Esophagus muscularis mucosa (tissue), 4 donors: ENCODE results near the gene FXYD5. TPM values are rescaled to one million over a fixed set of nuclear protein-coding genes. Genes with fewer than 3 reads are reported as not detected.
"Not testable (repeated sequence)": the region's sequence is repeated elsewhere in the genome, so short reads cannot be mapped to it uniquely, and the experiment has no call there.

Experiments used
- DNase-seq: peaks from one replicate; pipeline ENCODE4 v3.0.0-alpha.2; 2017; ENCODE audit errors: extremely low spot score
- H3K27ac ChIP-seq, 4 donors: fragments of 200-600 bp; sonication (generic); replicated peaks in 1 of 4; 1 replicate in 3 of 4; 2 replicates in 1 of 4; pipeline ENCODE4 v1.5.1; 2016 to 2019; ENCODE audit warnings: mild to moderate bottlenecking in 1 of 4
- H3K27me3 ChIP-seq, 4 donors: fragments of 200-600 bp; sonication (generic); one replicate each; pipeline versions ENCODE4 v1.5.1 to v1.6.0; 2016 to 2019
- H3K36me3 ChIP-seq, 4 donors: fragments of 200-600 bp; sonication (generic); one replicate each; pipeline ENCODE4 v1.5.1; 2016 to 2019
- H3K4me1 ChIP-seq, 4 donors: fragments of 200-600 bp; sonication (generic); one replicate each; pipeline ENCODE4 v1.5.1; 2016 to 2019
- H3K4me3 ChIP-seq, 4 donors: fragments of 200-600 bp; sonication (generic); 1 replicate in 2 of 4; 2 replicates in 2 of 4; pipeline ENCODE4 v1.5.1; 2016 to 2019; ENCODE audit warnings: mild to moderate bottlenecking in 4 of 4, moderate library complexity in 1 of 4
- H3K9me3 ChIP-seq, 4 donors: fragments of 200-600 bp; sonication (generic); 1 replicate in 3 of 4; 2 replicates in 1 of 4; pipeline ENCODE4 v1.5.1; 2016 to 2019
- CTCF ChIP-seq, 3 experiments: fragments of 200-600 bp in 2 of 3; fragments of 450-650 bp in 1 of 3; sonication (generic) in 2 of 3; IDR thresholded peaks; one replicate each; pipeline ENCODE4 v1.5.1; 2017 to 2019; ENCODE audit warnings: antibody characterized with exemption in 3 of 3, mild to moderate bottlenecking in 2 of 3, moderate library complexity in 1 of 3
- EP300 ChIP-seq: sonication (generic); formaldehyde crosslinking; IDR thresholded peaks from one replicate; pipeline ENCODE4 v1.6.1; 2017; ENCODE audit warnings: antibody characterized with exemption
- POLR2A ChIP-seq: fragments of 450-650 bp; IDR thresholded peaks from one replicate; pipeline ENCODE4 v1.6.1; 2017; ENCODE audit warnings: antibody characterized with exemption, moderate library complexity, mild to moderate bottlenecking, low read depth
- POLR2AphosphoS5 ChIP-seq, 2 donors: sonication (generic); formaldehyde crosslinking; IDR thresholded peaks; one replicate each; pipeline ENCODE4 v1.6.1; 2017; ENCODE audit warnings: antibody characterized with exemption in 2 of 2
- WGBS: methylation state at CpG from one replicate; pipeline ENCODE4 v1.1.5; 2018; 5-methylcytosine and 5-hydroxymethylcytosine counted together
- intact Hi-C: fragments of 100-400 bp; cut with DNase I; formaldehyde crosslinking; loops from one replicate; pipeline ENCODE4 v1.15.1; 2023
- total RNA-seq, 4 donors: library from RNA; depleted of rRNA; stranded (reverse); fragments of >200 nt; gene quantifications; one replicate each; pipeline versions ENCODE4 v1.1.0 to v1.2.1, GENCODE V29; 2016

Gene FXYD5
- total RNA-seq, 4 donors from 2014 or later, result 26.6 to 49.3 (median 43.0) TPM

GRCh38 chr19:35126624-35126959 is 27.9 kb upstream of the FXYD5 start:
- Histone ChIP-seq H3K4me1 (peaks cover 10 to 46% (median 38%) of the 10 kb centered on the region in 4 donors), H3K27ac (peak overlapping the region; percentile 80 to 85 (median 82)), H3K36me3 (no peaks in the 10 kb centered on the region), H3K4me3 (peak overlapping the region in 3 of 4 donors; percentile 13 to 30 (median 23)), H3K9me3 (no peaks in the 10 kb centered on the region), H3K27me3 (no peaks in the 10 kb centered on the region)
- intact Hi-C loops, result no loop called here
- 73% methylated on average over 3 of the region's 20 CpGs for WGBS
- DNase-seq, result no peak
- peak in 1 of 2 donors; percentile 15 for TF ChIP-seq POLR2AphosphoS5 (IDR thresholded peaks at IDR 0.05)
- TF ChIP-seq EP300, result no peak

GRCh38 chr19:35127871-35128270 is 26.7 kb upstream of the FXYD5 start:
- H3K27ac ChIP-seq, result no peak overlapping the region
- TF ChIP-seq POLR2AphosphoS5 (IDR thresholded peaks at IDR 0.05) (no peak), POLR2A (no peak), EP300 (no peak), CTCF (IDR thresholded peaks at IDR 0.05) (no peak)
- 91% methylated on average over 4 of the region's 7 CpGs for WGBS
- peaks cover 10 to 40% (median 30%) of the 10 kb centered on the region in 4 donors for H3K4me1 ChIP-seq
- intact Hi-C loops, result no loop called here
- H3K4me3 ChIP-seq, result no peak overlapping the region
- H3K9me3 ChIP-seq, result no peaks in the 10 kb centered on the region
- DNase-seq, result no peak
- H3K27me3 ChIP-seq, result no peaks in the 10 kb centered on the region
- no peaks in the 10 kb centered on the region for H3K36me3 ChIP-seq

- no peak for TF ChIP-seq POLR2AphosphoS5 (IDR thresholded peaks at IDR 0.05)
- no peak for TF ChIP-seq POLR2A
- no peak for TF ChIP-seq CTCF (IDR thresholded peaks at IDR 0.05)
- no peak for TF ChIP-seq EP300
- 86% methylated on average over 9 of the region's 9 CpGs for WGBS
Measured at GRCh38 chr19:35128398-35129057, 26.0 kb upstream of the FXYD5 start.

GRCh38 chr19:35129724-35130274 is 24.7 kb upstream of the FXYD5 start:
- H3K36me3 ChIP-seq, H3K27ac ChIP-seq, DNase-seq, H3K9me3 ChIP-seq, H3K27me3 ChIP-seq, intact Hi-C loops, H3K4me3 ChIP-seq: not testable (repeated sequence)
- 56% methylated on average over 13 of the region's 14 CpGs for WGBS
- peaks cover 5 to 24% (median 17%) of the 10 kb centered on the region in 4 donors for H3K4me1 ChIP-seq

More at GRCh38 chr19:35128398-35129057, 26.0 kb upstream of the FXYD5 start:
- Histone ChIP-seq H3K27ac (no peak overlapping the region), H3K9me3 (no peaks in the 10 kb centered on the region), H3K27me3 (no peaks in the 10 kb centered on the region), H3K4me1 (peaks cover 7 to 33% (median 24%) of the 10 kb centered on the region in 4 donors), H3K4me3 (no peak overlapping the region), H3K36me3 (no peaks in the 10 kb centered on the region)
- intact Hi-C loops, result no loop called here
- no peak for DNase-seq

GRCh38 chr19:35130761-35131720 is 23.5 kb upstream of the FXYD5 start:
- intact Hi-C loops, result no loop called here
- no peak for DNase-seq
- H3K36me3 ChIP-seq, result no peaks in the 10 kb centered on the region

More at GRCh38 chr19:35130761-35131720, 23.5 kb upstream of the FXYD5 start:
- no peak for TF ChIP-seq POLR2A
- TF ChIP-seq POLR2AphosphoS5 (IDR thresholded peaks at IDR 0.05), result no peak
- no peak for TF ChIP-seq CTCF (IDR thresholded peaks at IDR 0.05)
- no peak for TF ChIP-seq EP300
- 76% methylated on average over 14 of the region's 31 CpGs for WGBS
- no peak overlapping the region for H3K27ac ChIP-seq
- H3K27me3 ChIP-seq, result no peaks in the 10 kb centered on the region
- H3K4me1 ChIP-seq, result peaks cover 5 to 22% (median 15%) of the 10 kb centered on the region in 4 donors
- H3K4me3 ChIP-seq, result peak overlapping the region in 3 of 4 donors; percentile 23 to 50 (median 41)
- H3K9me3 ChIP-seq, result no peaks in the 10 kb centered on the region
